H1 (cell line): Measurements from ENCODE around the gene TMEM229B. TPM values are rescaled to one million over a fixed set of nuclear protein-coding genes. Genes with fewer than 3 reads are reported as not detected.

Source experiments
- CTCF ChIA-PET: fragments of 300-600 bp; sonication (Branson Sonifier 250); formaldehyde crosslinking; loops from one replicate; lab custom pipeline; 2021; ENCODE audit not compliant: partially characterized antibody; lab: Charles Lee
- POLR2A ChIA-PET: fragments of 300-600 bp; sonication (Branson Sonifier 250); formaldehyde crosslinking; loops from one replicate; lab custom pipeline; 2021; ENCODE audit warnings: inconsistent platforms; ENCODE audit not compliant: partially characterized antibody; lab: Charles Lee
- DNase-seq, 2 experiments: peaks; one replicate each; pipeline versions ENCODE4 v3.0.0 to v3.0.0-alpha.2; 2010 to 2022; ENCODE audit warnings: low spot score in 2 of 2, low read depth in 1 of 2, mixed read lengths in 1 of 2
- FAIRE-seq: peaks from 2 replicates; lab custom pipeline; 2011; peaks lifted over from hg19 to GRCh38; lab: Jason Lieb, UNC
- H2AFZ ChIP-seq: 2 replicates; pipeline ENCODE4 v1.8.1; 2012; ENCODE audit warnings: low read length, inconsistent platforms
- H2AK5ac ChIP-seq: 2 replicates; pipeline ENCODE4 v1.6.1; 2013; ENCODE audit warnings: low read depth, low read length
- H2BK120ac ChIP-seq: replicated peaks from 2 replicates; pipeline ENCODE3; 2013; ENCODE audit warnings: low read depth, low read length, inconsistent platforms
- H2BK12ac ChIP-seq: 2 replicates; pipeline ENCODE4 v1.6.1; 2013; ENCODE audit warnings: low read depth, low read length
- H2BK15ac ChIP-seq: 2 replicates; pipeline ENCODE4 v1.6.1; 2013; ENCODE audit warnings: low read length
- H2BK20ac ChIP-seq: 2 replicates; pipeline ENCODE4 v1.6.1; 2013; ENCODE audit warnings: low read length
- H2BK5ac ChIP-seq: 2 replicates; pipeline ENCODE4 v1.6.1; 2013; ENCODE audit warnings: low read depth, low read length
- H3K14ac ChIP-seq: 2 replicates; pipeline ENCODE4 v1.6.1; 2013; ENCODE audit warnings: inconsistent platforms; ENCODE audit not compliant: insufficient read length
- H3K18ac ChIP-seq: 2 replicates; pipeline ENCODE4 v1.6.1; 2013; ENCODE audit warnings: low read length; ENCODE audit errors: extremely low read depth
- H3K23ac ChIP-seq: 2 replicates; pipeline ENCODE4 v1.6.1; 2013; ENCODE audit warnings: inconsistent platforms; ENCODE audit not compliant: insufficient read length
- H3K23me2 ChIP-seq: 2 replicates; pipeline ENCODE4 v1.6.1; 2013; ENCODE audit warnings: low read depth, low read length
- H3K27ac ChIP-seq: 2 replicates; pipeline ENCODE4 v1.6.1; 2011; ENCODE audit warnings: low read depth, low read length, inconsistent platforms
- H3K27me3 ChIP-seq, 4 experiments: replicated peaks in 1 of 4; 1 replicate in 1 of 4; 2 replicates in 3 of 4; pipeline versions ENCODE4 v1.6.1 to v1.8.1; 2011 to 2013; ENCODE audit warnings: low read length in 3 of 4, mild to moderate bottlenecking in 3 of 4, inconsistent platforms in 2 of 4, mixed read lengths in 2 of 4, moderate library complexity in 1 of 4; ENCODE audit not compliant: control insufficient read depth in 3 of 4, insufficient read depth in 3 of 4; ENCODE audit errors: extremely low read depth in 1 of 4
- H3K36me3 ChIP-seq, 4 experiments: 2 replicates each; pipeline versions ENCODE4 v1.6.1 to v1.8.1; 2011 to 2013; ENCODE audit warnings: mild to moderate bottlenecking in 4 of 4, low read length in 3 of 4, moderate library complexity in 2 of 4, control low read depth in 1 of 4, inconsistent platforms in 1 of 4; ENCODE audit not compliant: insufficient read depth in 4 of 4, control insufficient read depth in 2 of 4
- H3K4ac ChIP-seq: replicated peaks from 2 replicates; pipeline ENCODE3; 2013; ENCODE audit warnings: low read length, low read depth, mixed read lengths, inconsistent platforms; ENCODE audit not compliant: insufficient read length
- H3K4me1 ChIP-seq, 4 experiments: replicated peaks in 1 of 4; 1 replicate in 1 of 4; 2 replicates in 3 of 4; pipeline versions ENCODE4 v1.6.1 to v1.8.1; 2011 to 2013; ENCODE audit warnings: low read length in 3 of 4, inconsistent platforms in 2 of 4, mixed read lengths in 1 of 4; ENCODE audit not compliant: insufficient read depth in 4 of 4, control insufficient read depth in 3 of 4
- H3K4me2 ChIP-seq, 2 experiments: 2 replicates each; pipeline versions ENCODE4 v1.6.1 to v1.8.1; 2011 to 2013; ENCODE audit warnings: low read depth in 2 of 2, low read length in 2 of 2, control low read depth in 1 of 2, inconsistent platforms in 1 of 2, mild to moderate bottlenecking in 1 of 2; ENCODE audit not compliant: insufficient read depth in 1 of 2
- H3K4me3 ChIP-seq, 4 experiments: fragments of 200-600, 300-600 bp in 1 of 4; sonication (generic), shearing (Covaris generic), sonication (Bioruptor Twin) in 1 of 4; 2 replicates each; pipeline versions ENCODE4 v1.5.1 to v1.8.1; 2011 to 2016; ENCODE audit warnings: low read length in 4 of 4, low read depth in 3 of 4, control low read depth in 2 of 4, inconsistent platforms in 2 of 4, mild to moderate bottlenecking in 2 of 4, mixed read lengths in 1 of 4, moderate library complexity in 1 of 4; ENCODE audit not compliant: insufficient read depth in 2 of 4; ENCODE audit errors: extremely low read depth in 1 of 4
- H3K56ac ChIP-seq: replicated peaks from 2 replicates; pipeline ENCODE3; 2013; ENCODE audit warnings: low read depth, mild to moderate bottlenecking, mixed read lengths, low read length, inconsistent platforms; ENCODE audit not compliant: insufficient read length
- H3K79me1 ChIP-seq: 2 replicates; pipeline ENCODE4 v1.6.1; 2013; ENCODE audit warnings: low read depth, low read length, control low read depth
- H3K79me2 ChIP-seq, 2 experiments: 2 replicates each; pipeline versions ENCODE4 v1.6.1 to v1.8.1; 2012 to 2013; ENCODE audit warnings: low read length in 2 of 2, mild to moderate bottlenecking in 2 of 2, inconsistent platforms in 1 of 2; ENCODE audit not compliant: insufficient read depth in 2 of 2, control insufficient read depth in 1 of 2
- H3K9ac ChIP-seq, 4 experiments: replicated peaks in 1 of 4; 1 replicate in 1 of 4; 2 replicates in 3 of 4; pipeline versions ENCODE4 v1.6.1 to v1.8.1; 2011 to 2013; ENCODE audit warnings: low read depth in 3 of 4, low read length in 3 of 4, control low read depth in 2 of 4, mild to moderate bottlenecking in 2 of 4, moderate library complexity in 2 of 4, inconsistent platforms in 1 of 4; ENCODE audit errors: extremely low read depth in 1 of 4
- H3K9me3 ChIP-seq, 2 experiments: 2 replicates each; pipeline versions ENCODE4 v1.6.1 to v1.8.1; 2012 to 2013; ENCODE audit warnings: mild to moderate bottlenecking in 2 of 2, moderate library complexity in 2 of 2, control low read depth in 1 of 2, inconsistent platforms in 1 of 2, low read depth in 1 of 2, low read length in 1 of 2, mixed read lengths in 1 of 2; ENCODE audit not compliant: insufficient read depth in 2 of 2
- H4K20me1 ChIP-seq, 2 experiments: replicated peaks in 1 of 2; 2 replicates each; pipeline versions ENCODE3 to v1.8.1; 2011 to 2013; ENCODE audit warnings: inconsistent platforms in 2 of 2, low read length in 2 of 2, mild to moderate bottlenecking in 1 of 2; ENCODE audit not compliant: insufficient read depth in 2 of 2, control insufficient read depth in 1 of 2
- H4K5ac ChIP-seq: 2 replicates; pipeline ENCODE4 v1.6.1; 2013; ENCODE audit warnings: low read length, low read depth, mixed read lengths, inconsistent platforms; ENCODE audit not compliant: insufficient read length
- H4K8ac ChIP-seq: 2 replicates; pipeline ENCODE4 v1.8.0; 2013; ENCODE audit warnings: mild to moderate bottlenecking, moderate library complexity, low read length, inconsistent platforms; ENCODE audit not compliant: insufficient read depth; ENCODE audit errors: extremely low read depth
- H4K91ac ChIP-seq: replicated peaks from 2 replicates; pipeline ENCODE3; 2013; ENCODE audit warnings: low read length, mixed read lengths, inconsistent platforms; ENCODE audit not compliant: insufficient read length
- RAD21 ChIP-seq, 2 experiments: IDR thresholded peaks in 1 of 2; conservative IDR thresholded peaks in 1 of 2; 2 replicates each; pipeline ENCODE4 v1.6.1; 2011; ENCODE audit warnings: low read depth in 2 of 2, low read length in 2 of 2, improper control_type of control experiment in 1 of 2, inconsistent platforms in 1 of 2, mild to moderate bottlenecking in 1 of 2, moderate library complexity in 1 of 2
- RBBP5 ChIP-seq: IDR thresholded peaks from 2 replicates; pipeline ENCODE4 v1.7.1; 2012; ENCODE audit warnings: low read depth, mild to moderate bottlenecking, inconsistent platforms, low read length, moderate library complexity, borderline replicate concordance
- WGBS, 2 experiments: shearing (Covaris generic) in 1 of 2; methylation state at CpG; one replicate each; pipeline versions ENCODE4 v1.1.6 to v1.1.7; 2013 to 2015; ENCODE audit warnings: low lambda C conversion rate in 2 of 2, mixed read lengths in 2 of 2, inconsistent platforms in 1 of 2, low coverage in 1 of 2, missing lambda C conversion rate in 1 of 2; ENCODE audit not compliant: insufficient replicate concordance in 2 of 2, insufficient coverage in 1 of 2, insufficient read length in 1 of 2; ENCODE audit errors: extremely low coverage in 1 of 2, missing lambda C conversion rate in 1 of 2; 5-methylcytosine and 5-hydroxymethylcytosine counted together
- polyA plus RNA-seq, 7 experiments: library from polyadenylated mRNA; depleted of rRNA in 3 of 7; stranded (reverse) in 5 of 7; unstranded in 2 of 7; fragments of >200 nt in 5 of 7; fragments of 200-250 nt in 2 of 7; gene quantifications; 1 replicate in 5 of 7; 2 replicates in 1 of 7; 4 replicates in 1 of 7; pipeline versions ENCODE4 v1.2.1 to v1.2.3, GENCODE V29; 2011 to 2013; ENCODE audit warnings: missing spikeins in 2 of 7, mixed read lengths in 2 of 7
- total RNA-seq: library from RNA; stranded (reverse); fragmentation: NEBNext Ultra II Directional; extraction: Animal tissue kit (Norgen Biotek cat#: 25700); gene quantifications from 2 replicates; pipeline ENCODE4 v1.2.1, GENCODE V29; 2021

Gene TMEM229B
- total and polyA plus RNA-seq, 2 of the 8 experiments (the other 6 are each of a cell fraction or from before 2014, with no cell fraction given) = 0.73 to 0.85 TPM

- no peak overlapping the region; the same call in 1 of the 2 replicates for H3K18ac ChIP-seq
- 86% methylated on average over 7 of the region's 10 CpGs; no CpG with 5 or more reads in 1 of the 2 experiments for WGBS, 2 experiments
- no peak overlapping the region for H3K14ac ChIP-seq
- no peak overlapping the region for H2BK5ac ChIP-seq
- ChIA-PET CTCF (interaction anchor here (0.7 to 1.9 kb wide), 5 partner anchors 11 to 107 kb away, joined by 3 to 8 read pairs (median 3); no protein-coding TSS in a partner anchor), POLR2A (no interaction called here)
- H4K8ac ChIP-seq = no peak overlapping the region
- DNase-seq (no peak), FAIRE-seq (no peak)
- H3K23me2 ChIP-seq = no peaks in the 10 kb centered on the region
- H3K56ac ChIP-seq = no peak overlapping the region
- H3K9me3 ChIP-seq = no peaks in the 10 kb centered on the region
- no peak overlapping the region for H3K4ac ChIP-seq
- H4K5ac ChIP-seq = no peak overlapping the region
- no peak overlapping the region for H2BK15ac ChIP-seq
- no peak overlapping the region for H3K4me3 ChIP-seq
- no peak overlapping the region for H2BK120ac ChIP-seq
- H4K20me1 ChIP-seq = no peaks in the 10 kb centered on the region
- H3K4me2 ChIP-seq = no peak overlapping the region
- no peaks in the 10 kb centered on the region for H3K27me3 ChIP-seq
- H2AFZ ChIP-seq = no peak overlapping the region
- H3K79me2 ChIP-seq = no peaks in the 10 kb centered on the region
- H2BK12ac ChIP-seq = no peak overlapping the region
- no peak overlapping the region for H2AK5ac ChIP-seq
- H3K27ac ChIP-seq = no peak overlapping the region
- TF ChIP-seq RAD21 (IDR thresholded peaks at IDR 0.05 in 1 of 2, conservative IDR thresholded peaks at IDR 0.05 in 1 of 2; ENCODE audit: low read depth in 2 of 2, low read length in 2 of 2) (no peak), RBBP5 (no peak)
- H2BK20ac ChIP-seq = no peak overlapping the region
- no peak overlapping the region for H3K9ac ChIP-seq
- no peaks in the 10 kb centered on the region for H3K79me1 ChIP-seq
- no peak overlapping the region for H4K91ac ChIP-seq
- H3K36me3 ChIP-seq = no peaks in the 10 kb centered on the region
- no peaks in the 10 kb centered on the region; a peak in 1 of 7 replicates for H3K4me1 ChIP-seq
- no peak overlapping the region for H3K23ac ChIP-seq
These were observed 15.8 kb downstream of the TMEM229B start for GRCh38 chr14:67472726-67473125.
